Measurements from ENCODE around the gene ZFAND6. TPM values are rescaled to one million over a fixed set of nuclear protein-coding genes. Genes with fewer than 3 reads are reported as not detected.

The ZFAND6 gene
- total and polyA plus RNA-seq, 4 donors: 47.6 to 102 (median 82.4) TPM

DNA sequence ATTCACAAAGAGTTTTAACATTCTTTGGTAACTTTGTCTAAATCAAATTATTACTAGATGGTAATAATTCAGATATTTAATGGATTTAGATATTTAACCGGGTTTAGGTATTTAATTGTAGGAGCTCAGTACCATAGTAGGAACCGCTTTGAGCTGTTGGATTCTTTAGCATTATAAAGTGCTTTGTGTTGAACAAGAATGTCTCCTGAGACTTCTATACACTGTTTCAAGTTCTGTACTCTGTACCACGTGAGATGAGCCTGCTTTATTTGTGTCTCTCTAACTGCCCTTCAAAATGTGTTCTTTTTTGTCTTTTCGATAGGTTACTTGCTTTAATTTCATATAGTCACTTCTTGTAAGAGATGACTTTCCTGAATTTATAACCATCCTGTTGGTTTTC lies 36.0 kb downstream of the ZFAND6 start:
- Histone ChIP-seq H3K36me3 (ENCODE audit: control insufficient read depth in 4 of 4, insufficient read depth in 3 of 4, low read depth in 1 of 4, low read length in 3 of 4) (no peaks in the 10 kb centered on the region), H3K27ac (ENCODE audit: low read depth in 1 of 2, low read length in 2 of 2) (no peak overlapping the region), H3K4me3 (ENCODE audit: low read depth in 1 of 3, low read length in 3 of 3) (no peak overlapping the region), H3K9me3 (ENCODE audit: control insufficient read depth in 4 of 4, low read length in 3 of 4) (no peaks in the 10 kb centered on the region), H3K27me3 (ENCODE audit: control insufficient read depth in 4 of 4, insufficient read depth in 4 of 4, low read length in 3 of 4) (no peaks in the 10 kb centered on the region), H3K9ac (ENCODE audit: low read depth in 1 of 2, low read length in 2 of 2) (no peak overlapping the region), H3K4me1 (ENCODE audit: control insufficient read depth in 4 of 4, insufficient read depth in 4 of 4, low read length in 3 of 4) (peaks cover 3 to 14% (median 9%) of the 10 kb centered on the region in 4 donors)
- TF ChIP-seq, protein P1, sequence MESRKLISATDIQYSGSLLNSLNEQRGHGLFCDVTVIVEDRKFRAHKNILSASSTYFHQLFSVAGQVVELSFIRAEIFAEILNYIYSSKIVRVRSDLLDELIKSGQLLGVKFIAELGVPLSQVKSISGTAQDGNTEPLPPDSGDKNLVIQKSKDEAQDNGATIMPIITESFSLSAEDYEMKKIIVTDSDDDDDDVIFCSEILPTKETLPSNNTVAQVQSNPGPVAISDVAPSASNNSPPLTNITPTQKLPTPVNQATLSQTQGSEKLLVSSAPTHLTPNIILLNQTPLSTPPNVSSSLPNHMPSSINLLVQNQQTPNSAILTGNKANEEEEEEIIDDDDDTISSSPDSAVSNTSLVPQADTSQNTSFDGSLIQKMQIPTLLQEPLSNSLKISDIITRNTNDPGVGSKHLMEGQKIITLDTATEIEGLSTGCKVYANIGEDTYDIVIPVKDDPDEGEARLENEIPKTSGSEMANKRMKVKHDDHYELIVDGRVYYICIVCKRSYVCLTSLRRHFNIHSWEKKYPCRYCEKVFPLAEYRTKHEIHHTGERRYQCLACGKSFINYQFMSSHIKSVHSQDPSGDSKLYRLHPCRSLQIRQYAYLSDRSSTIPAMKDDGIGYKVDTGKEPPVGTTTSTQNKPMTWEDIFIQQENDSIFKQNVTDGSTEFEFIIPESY (IDR thresholded peaks at IDR 0.05): no peak
- TF ChIP-seq HNF4A (conservative IDR thresholded peaks at IDR 0.05): no peak
- TF ChIP-seq GABPA (IDR thresholded peaks at IDR 0.05 in 1 of 2, conservative IDR thresholded peaks at IDR 0.05 in 1 of 2): no peak
- TF ChIP-seq FOXA1 (IDR thresholded peaks at IDR 0.05): no peak
- TF ChIP-seq SP1 (IDR thresholded peaks at IDR 0.05): no peak
- no peak for TF ChIP-seq HNF4G (IDR thresholded peaks at IDR 0.05)
- no peak for DNase-seq (ENCODE audit: low spot score)
- WGBS: 96% methylated on average over 4 of the region's 4 CpGs

DNA sequence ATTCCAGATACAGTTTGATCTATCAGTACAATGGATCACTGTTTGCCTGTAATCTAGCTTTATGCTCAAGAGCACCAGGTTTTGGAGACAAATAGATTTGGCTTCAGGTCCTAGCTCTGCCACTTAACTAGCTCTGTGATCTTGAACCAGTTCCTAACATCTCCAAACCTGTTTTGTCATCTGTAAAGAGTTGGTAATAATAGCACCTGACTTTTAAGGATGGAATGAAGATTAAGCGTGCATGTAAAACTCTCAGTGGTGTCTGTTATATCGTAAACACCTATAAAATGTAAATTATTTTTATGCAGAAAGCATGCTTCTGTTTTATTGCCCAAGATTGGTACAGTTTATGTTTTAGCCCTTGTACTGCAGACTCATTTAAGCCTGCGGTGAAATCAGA lies 36.5 kb downstream of the ZFAND6 start:
- Histone ChIP-seq H3K4me1 (ENCODE audit: control insufficient read depth in 4 of 4, insufficient read depth in 4 of 4, low read length in 3 of 4) (peaks cover 3 to 14% (median 9%) of the 10 kb centered on the region in 4 donors), H3K4me3 (ENCODE audit: low read depth in 1 of 3, low read length in 3 of 3) (no peak overlapping the region), H3K36me3 (ENCODE audit: control insufficient read depth in 4 of 4, insufficient read depth in 3 of 4, low read depth in 1 of 4, low read length in 3 of 4) (no peaks in the 10 kb centered on the region), H3K9me3 (ENCODE audit: control insufficient read depth in 4 of 4, low read length in 3 of 4) (no peaks in the 10 kb centered on the region), H3K27ac (ENCODE audit: low read depth in 1 of 2, low read length in 2 of 2) (no peak overlapping the region), H3K9ac (ENCODE audit: low read depth in 1 of 2, low read length in 2 of 2) (no peak overlapping the region), H3K27me3 (ENCODE audit: control insufficient read depth in 4 of 4, insufficient read depth in 4 of 4, low read length in 3 of 4) (no peaks in the 10 kb centered on the region)
- DNase-seq (ENCODE audit: low spot score): no peak
- 89% methylated on average over 3 of the region's 3 CpGs for WGBS
- TF ChIP-seq FOXA1 (IDR thresholded peaks at IDR 0.05): no peak
- TF ChIP-seq, protein P2, sequence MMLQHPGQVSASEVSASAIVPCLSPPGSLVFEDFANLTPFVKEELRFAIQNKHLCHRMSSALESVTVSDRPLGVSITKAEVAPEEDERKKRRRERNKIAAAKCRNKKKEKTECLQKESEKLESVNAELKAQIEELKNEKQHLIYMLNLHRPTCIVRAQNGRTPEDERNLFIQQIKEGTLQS (IDR thresholded peaks at IDR 0.05): no peak
- TF ChIP-seq SP1 (IDR thresholded peaks at IDR 0.05): no peak
- TF ChIP-seq EGR1 (IDR thresholded peaks at IDR 0.05; ENCODE audit: low read depth in 2 of 2): no peak
- TF ChIP-seq, protein P3, sequence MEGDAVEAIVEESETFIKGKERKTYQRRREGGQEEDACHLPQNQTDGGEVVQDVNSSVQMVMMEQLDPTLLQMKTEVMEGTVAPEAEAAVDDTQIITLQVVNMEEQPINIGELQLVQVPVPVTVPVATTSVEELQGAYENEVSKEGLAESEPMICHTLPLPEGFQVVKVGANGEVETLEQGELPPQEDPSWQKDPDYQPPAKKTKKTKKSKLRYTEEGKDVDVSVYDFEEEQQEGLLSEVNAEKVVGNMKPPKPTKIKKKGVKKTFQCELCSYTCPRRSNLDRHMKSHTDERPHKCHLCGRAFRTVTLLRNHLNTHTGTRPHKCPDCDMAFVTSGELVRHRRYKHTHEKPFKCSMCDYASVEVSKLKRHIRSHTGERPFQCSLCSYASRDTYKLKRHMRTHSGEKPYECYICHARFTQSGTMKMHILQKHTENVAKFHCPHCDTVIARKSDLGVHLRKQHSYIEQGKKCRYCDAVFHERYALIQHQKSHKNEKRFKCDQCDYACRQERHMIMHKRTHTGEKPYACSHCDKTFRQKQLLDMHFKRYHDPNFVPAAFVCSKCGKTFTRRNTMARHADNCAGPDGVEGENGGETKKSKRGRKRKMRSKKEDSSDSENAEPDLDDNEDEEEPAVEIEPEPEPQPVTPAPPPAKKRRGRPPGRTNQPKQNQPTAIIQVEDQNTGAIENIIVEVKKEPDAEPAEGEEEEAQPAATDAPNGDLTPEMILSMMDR (IDR thresholded peaks at IDR 0.05; ENCODE audit: low read depth, low read length, missing input control): no peak
- TF ChIP-seq, protein P4, sequence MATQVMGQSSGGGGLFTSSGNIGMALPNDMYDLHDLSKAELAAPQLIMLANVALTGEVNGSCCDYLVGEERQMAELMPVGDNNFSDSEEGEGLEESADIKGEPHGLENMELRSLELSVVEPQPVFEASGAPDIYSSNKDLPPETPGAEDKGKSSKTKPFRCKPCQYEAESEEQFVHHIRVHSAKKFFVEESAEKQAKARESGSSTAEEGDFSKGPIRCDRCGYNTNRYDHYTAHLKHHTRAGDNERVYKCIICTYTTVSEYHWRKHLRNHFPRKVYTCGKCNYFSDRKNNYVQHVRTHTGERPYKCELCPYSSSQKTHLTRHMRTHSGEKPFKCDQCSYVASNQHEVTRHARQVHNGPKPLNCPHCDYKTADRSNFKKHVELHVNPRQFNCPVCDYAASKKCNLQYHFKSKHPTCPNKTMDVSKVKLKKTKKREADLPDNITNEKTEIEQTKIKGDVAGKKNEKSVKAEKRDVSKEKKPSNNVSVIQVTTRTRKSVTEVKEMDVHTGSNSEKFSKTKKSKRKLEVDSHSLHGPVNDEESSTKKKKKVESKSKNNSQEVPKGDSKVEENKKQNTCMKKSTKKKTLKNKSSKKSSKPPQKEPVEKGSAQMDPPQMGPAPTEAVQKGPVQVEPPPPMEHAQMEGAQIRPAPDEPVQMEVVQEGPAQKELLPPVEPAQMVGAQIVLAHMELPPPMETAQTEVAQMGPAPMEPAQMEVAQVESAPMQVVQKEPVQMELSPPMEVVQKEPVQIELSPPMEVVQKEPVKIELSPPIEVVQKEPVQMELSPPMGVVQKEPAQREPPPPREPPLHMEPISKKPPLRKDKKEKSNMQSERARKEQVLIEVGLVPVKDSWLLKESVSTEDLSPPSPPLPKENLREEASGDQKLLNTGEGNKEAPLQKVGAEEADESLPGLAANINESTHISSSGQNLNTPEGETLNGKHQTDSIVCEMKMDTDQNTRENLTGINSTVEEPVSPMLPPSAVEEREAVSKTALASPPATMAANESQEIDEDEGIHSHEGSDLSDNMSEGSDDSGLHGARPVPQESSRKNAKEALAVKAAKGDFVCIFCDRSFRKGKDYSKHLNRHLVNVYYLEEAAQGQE (IDR thresholded peaks at IDR 0.05): no peak
- no peak for TF ChIP-seq HNF4G (IDR thresholded peaks at IDR 0.05)
- TF ChIP-seq RXRA (IDR thresholded peaks at IDR 0.05): no peak
- TF ChIP-seq, protein P1 (IDR thresholded peaks at IDR 0.05): no peak
- no peak for TF ChIP-seq HNF4A (conservative IDR thresholded peaks at IDR 0.05)
- TF ChIP-seq RAD21 (IDR thresholded peaks at IDR 0.05): no peak
- TF ChIP-seq GABPA (IDR thresholded peaks at IDR 0.05 in 1 of 2, conservative IDR thresholded peaks at IDR 0.05 in 1 of 2): no peak
- TF ChIP-seq NR2F2 (IDR thresholded peaks at IDR 0.05): no peak
- no peak for TF ChIP-seq TAF1 (conservative IDR thresholded peaks at IDR 0.05)

Data from liver (tissue), 9 donors.